H1 (cell line): ENCODE data around the gene YAF2. TPM values are rescaled to one million over a fixed set of nuclear protein-coding genes. Genes with fewer than 3 reads are reported as not detected.

Source experiments
- CTCF ChIA-PET: fragments of 300-600 bp; sonication (Branson Sonifier 250); formaldehyde crosslinking; loops from one replicate; lab custom pipeline; 2021; ENCODE audit not compliant: partially characterized antibody; lab: Charles Lee
- POLR2A ChIA-PET: fragments of 300-600 bp; sonication (Branson Sonifier 250); formaldehyde crosslinking; loops from one replicate; lab custom pipeline; 2021; ENCODE audit warnings: inconsistent platforms; ENCODE audit not compliant: partially characterized antibody; lab: Charles Lee
- DNase-seq, 2 experiments: peaks; one replicate each; pipeline versions ENCODE4 v3.0.0 to v3.0.0-alpha.2; 2010 to 2022; ENCODE audit warnings: low spot score in 2 of 2, low read depth in 1 of 2, mixed read lengths in 1 of 2
- FAIRE-seq: peaks from 2 replicates; lab custom pipeline; 2011; peaks lifted over from hg19 to GRCh38; lab: Jason Lieb, UNC
- H2AFZ ChIP-seq: 2 replicates; pipeline ENCODE4 v1.8.1; 2012; ENCODE audit warnings: low read length, inconsistent platforms
- H2AK5ac ChIP-seq: 2 replicates; pipeline ENCODE4 v1.6.1; 2013; ENCODE audit warnings: low read depth, low read length
- H2BK120ac ChIP-seq: replicated peaks from 2 replicates; pipeline ENCODE3; 2013; ENCODE audit warnings: low read depth, low read length, inconsistent platforms
- H2BK12ac ChIP-seq: 2 replicates; pipeline ENCODE4 v1.6.1; 2013; ENCODE audit warnings: low read depth, low read length
- H2BK15ac ChIP-seq: 2 replicates; pipeline ENCODE4 v1.6.1; 2013; ENCODE audit warnings: low read length
- H2BK20ac ChIP-seq: 2 replicates; pipeline ENCODE4 v1.6.1; 2013; ENCODE audit warnings: low read length
- H2BK5ac ChIP-seq: 2 replicates; pipeline ENCODE4 v1.6.1; 2013; ENCODE audit warnings: low read depth, low read length
- H3K14ac ChIP-seq: 2 replicates; pipeline ENCODE4 v1.6.1; 2013; ENCODE audit warnings: inconsistent platforms; ENCODE audit not compliant: insufficient read length
- H3K18ac ChIP-seq: 2 replicates; pipeline ENCODE4 v1.6.1; 2013; ENCODE audit warnings: low read length; ENCODE audit errors: extremely low read depth
- H3K23ac ChIP-seq: 2 replicates; pipeline ENCODE4 v1.6.1; 2013; ENCODE audit warnings: inconsistent platforms; ENCODE audit not compliant: insufficient read length
- H3K23me2 ChIP-seq: 2 replicates; pipeline ENCODE4 v1.6.1; 2013; ENCODE audit warnings: low read depth, low read length
- H3K27ac ChIP-seq: 2 replicates; pipeline ENCODE4 v1.6.1; 2011; ENCODE audit warnings: low read depth, low read length, inconsistent platforms
- H3K27me3 ChIP-seq, 4 experiments: replicated peaks in 1 of 4; 1 replicate in 1 of 4; 2 replicates in 3 of 4; pipeline versions ENCODE4 v1.6.1 to v1.8.1; 2011 to 2013; ENCODE audit warnings: low read length in 3 of 4, mild to moderate bottlenecking in 3 of 4, inconsistent platforms in 2 of 4, mixed read lengths in 2 of 4, moderate library complexity in 1 of 4; ENCODE audit not compliant: control insufficient read depth in 3 of 4, insufficient read depth in 3 of 4; ENCODE audit errors: extremely low read depth in 1 of 4
- H3K36me3 ChIP-seq, 4 experiments: 2 replicates each; pipeline versions ENCODE4 v1.6.1 to v1.8.1; 2011 to 2013; ENCODE audit warnings: mild to moderate bottlenecking in 4 of 4, low read length in 3 of 4, moderate library complexity in 2 of 4, control low read depth in 1 of 4, inconsistent platforms in 1 of 4; ENCODE audit not compliant: insufficient read depth in 4 of 4, control insufficient read depth in 2 of 4
- H3K4ac ChIP-seq: replicated peaks from 2 replicates; pipeline ENCODE3; 2013; ENCODE audit warnings: low read length, low read depth, mixed read lengths, inconsistent platforms; ENCODE audit not compliant: insufficient read length
- H3K4me1 ChIP-seq, 4 experiments: replicated peaks in 1 of 4; 1 replicate in 1 of 4; 2 replicates in 3 of 4; pipeline versions ENCODE4 v1.6.1 to v1.8.1; 2011 to 2013; ENCODE audit warnings: low read length in 3 of 4, inconsistent platforms in 2 of 4, mixed read lengths in 1 of 4; ENCODE audit not compliant: insufficient read depth in 4 of 4, control insufficient read depth in 3 of 4
- H3K4me2 ChIP-seq, 2 experiments: 2 replicates each; pipeline versions ENCODE4 v1.6.1 to v1.8.1; 2011 to 2013; ENCODE audit warnings: low read depth in 2 of 2, low read length in 2 of 2, control low read depth in 1 of 2, inconsistent platforms in 1 of 2, mild to moderate bottlenecking in 1 of 2; ENCODE audit not compliant: insufficient read depth in 1 of 2
- H3K4me3 ChIP-seq, 4 experiments: fragments of 200-600, 300-600 bp in 1 of 4; sonication (generic), shearing (Covaris generic), sonication (Bioruptor Twin) in 1 of 4; 2 replicates each; pipeline versions ENCODE4 v1.5.1 to v1.8.1; 2011 to 2016; ENCODE audit warnings: low read length in 4 of 4, low read depth in 3 of 4, control low read depth in 2 of 4, inconsistent platforms in 2 of 4, mild to moderate bottlenecking in 2 of 4, mixed read lengths in 1 of 4, moderate library complexity in 1 of 4; ENCODE audit not compliant: insufficient read depth in 2 of 4; ENCODE audit errors: extremely low read depth in 1 of 4
- H3K56ac ChIP-seq: replicated peaks from 2 replicates; pipeline ENCODE3; 2013; ENCODE audit warnings: low read depth, mild to moderate bottlenecking, mixed read lengths, low read length, inconsistent platforms; ENCODE audit not compliant: insufficient read length
- H3K79me1 ChIP-seq: 2 replicates; pipeline ENCODE4 v1.6.1; 2013; ENCODE audit warnings: low read depth, low read length, control low read depth
- H3K79me2 ChIP-seq, 2 experiments: 2 replicates each; pipeline versions ENCODE4 v1.6.1 to v1.8.1; 2012 to 2013; ENCODE audit warnings: low read length in 2 of 2, mild to moderate bottlenecking in 2 of 2, inconsistent platforms in 1 of 2; ENCODE audit not compliant: insufficient read depth in 2 of 2, control insufficient read depth in 1 of 2
- H3K9ac ChIP-seq, 4 experiments: replicated peaks in 1 of 4; 1 replicate in 1 of 4; 2 replicates in 3 of 4; pipeline versions ENCODE4 v1.6.1 to v1.8.1; 2011 to 2013; ENCODE audit warnings: low read depth in 3 of 4, low read length in 3 of 4, control low read depth in 2 of 4, mild to moderate bottlenecking in 2 of 4, moderate library complexity in 2 of 4, inconsistent platforms in 1 of 4; ENCODE audit errors: extremely low read depth in 1 of 4
- H3K9me3 ChIP-seq, 2 experiments: 2 replicates each; pipeline versions ENCODE4 v1.6.1 to v1.8.1; 2012 to 2013; ENCODE audit warnings: mild to moderate bottlenecking in 2 of 2, moderate library complexity in 2 of 2, control low read depth in 1 of 2, inconsistent platforms in 1 of 2, low read depth in 1 of 2, low read length in 1 of 2, mixed read lengths in 1 of 2; ENCODE audit not compliant: insufficient read depth in 2 of 2
- H4K20me1 ChIP-seq, 2 experiments: replicated peaks in 1 of 2; 2 replicates each; pipeline versions ENCODE3 to v1.8.1; 2011 to 2013; ENCODE audit warnings: inconsistent platforms in 2 of 2, low read length in 2 of 2, mild to moderate bottlenecking in 1 of 2; ENCODE audit not compliant: insufficient read depth in 2 of 2, control insufficient read depth in 1 of 2
- H4K5ac ChIP-seq: 2 replicates; pipeline ENCODE4 v1.6.1; 2013; ENCODE audit warnings: low read length, low read depth, mixed read lengths, inconsistent platforms; ENCODE audit not compliant: insufficient read length
- H4K8ac ChIP-seq: 2 replicates; pipeline ENCODE4 v1.8.0; 2013; ENCODE audit warnings: mild to moderate bottlenecking, moderate library complexity, low read length, inconsistent platforms; ENCODE audit not compliant: insufficient read depth; ENCODE audit errors: extremely low read depth
- H4K91ac ChIP-seq: replicated peaks from 2 replicates; pipeline ENCODE3; 2013; ENCODE audit warnings: low read length, mixed read lengths, inconsistent platforms; ENCODE audit not compliant: insufficient read length
- ZNF274 ChIP-seq: IDR thresholded peaks from 2 replicates; pipeline ENCODE4 v1.7.0; 2012; ENCODE audit warnings: low read length, borderline replicate concordance; ENCODE audit errors: extremely low read depth
- WGBS, 2 experiments: shearing (Covaris generic) in 1 of 2; methylation state at CpG; one replicate each; pipeline versions ENCODE4 v1.1.6 to v1.1.7; 2013 to 2015; ENCODE audit warnings: low lambda C conversion rate in 2 of 2, mixed read lengths in 2 of 2, inconsistent platforms in 1 of 2, low coverage in 1 of 2, missing lambda C conversion rate in 1 of 2; ENCODE audit not compliant: insufficient replicate concordance in 2 of 2, insufficient coverage in 1 of 2, insufficient read length in 1 of 2; ENCODE audit errors: extremely low coverage in 1 of 2, missing lambda C conversion rate in 1 of 2; 5-methylcytosine and 5-hydroxymethylcytosine counted together
- polyA plus RNA-seq, 7 experiments: library from polyadenylated mRNA; depleted of rRNA in 3 of 7; stranded (reverse) in 5 of 7; unstranded in 2 of 7; fragments of >200 nt in 5 of 7; fragments of 200-250 nt in 2 of 7; gene quantifications; 1 replicate in 5 of 7; 2 replicates in 1 of 7; 4 replicates in 1 of 7; pipeline versions ENCODE4 v1.2.1 to v1.2.3, GENCODE V29; 2011 to 2013; ENCODE audit warnings: missing spikeins in 2 of 7, mixed read lengths in 2 of 7
- total RNA-seq: library from RNA; stranded (reverse); fragmentation: NEBNext Ultra II Directional; extraction: Animal tissue kit (Norgen Biotek cat#: 25700); gene quantifications from 2 replicates; pipeline ENCODE4 v1.2.1, GENCODE V29; 2021

YAF2 gene
- total and polyA plus RNA-seq, 2 of the 8 experiments (the other 6 are each of a cell fraction or from before 2014, with no cell fraction given): 0.50 to 2.2 TPM

DNA sequence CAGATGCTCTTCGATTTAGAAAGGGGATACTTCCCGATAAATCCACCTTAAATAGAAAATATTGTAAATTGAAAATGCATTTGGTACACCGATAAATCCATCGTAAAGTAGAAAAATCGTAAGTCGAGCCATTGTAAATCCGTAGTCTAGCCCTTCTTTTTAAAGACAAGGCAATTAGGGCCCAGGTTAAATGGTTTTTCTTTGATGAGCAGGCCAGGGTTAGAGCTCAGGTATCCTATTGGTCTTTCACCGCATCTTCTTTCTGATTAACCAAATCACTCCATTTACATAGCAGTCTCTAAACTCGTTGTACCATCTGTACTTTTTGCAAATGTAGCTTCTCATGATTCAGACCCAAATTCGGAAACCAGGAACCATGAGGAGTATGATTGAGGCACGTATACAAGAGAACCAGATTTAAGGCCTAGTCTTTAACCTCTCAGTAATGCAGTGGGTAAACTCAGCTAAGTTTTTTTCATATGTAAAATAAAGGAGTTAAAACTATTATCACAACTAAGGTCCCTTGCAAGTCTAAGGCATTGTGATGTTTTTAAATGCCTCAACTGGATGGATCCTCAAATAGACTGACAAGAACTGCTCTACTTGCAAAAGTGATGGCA, 2.2 kb upstream of the YAF2 start:
- H2BK15ac ChIP-seq: no peak overlapping the region
- H3K79me1 ChIP-seq: no peaks in the 10 kb centered on the region
- no peak overlapping the region for H3K23ac ChIP-seq
- peak overlapping the region in 1 of 2 experiments; percentile 22; a peak in 2 of 4 replicates for H3K4me2 ChIP-seq
- no peaks in the 10 kb centered on the region; a peak in 1 of 4 replicates for H3K9me3 ChIP-seq
- H3K79me2 ChIP-seq: no peaks in the 10 kb centered on the region
- peaks cover 0 to 4% (median 2%) of the 10 kb centered on the region in 4 experiments; a peak in 2 of 7 replicates for H3K4me1 ChIP-seq
- no peak overlapping the region for H2BK120ac ChIP-seq
- H3K18ac ChIP-seq: no peak overlapping the region
- H3K27me3 ChIP-seq: peaks cover 51 to 90% (median 75%) of the 10 kb centered on the region in 4 experiments
- no peak overlapping the region for H3K4ac ChIP-seq
- H2AFZ ChIP-seq: no peak overlapping the region
- H2AK5ac ChIP-seq: no peak overlapping the region
- POLR2A ChIA-PET: interaction anchor here (2.0 kb wide), 1 partner anchor 95 kb away, joined by 6 read pairs; the partner anchor contains the start of gene GXYLT1
- H3K14ac ChIP-seq: no peak overlapping the region
- CTCF ChIA-PET: interaction anchor here (0.8 to 1.0 kb wide), 3 partner anchors 26 to 107 kb away, joined by 3 read pairs; no protein-coding TSS in a partner anchor
- H3K9ac ChIP-seq: no peak overlapping the region
- H4K91ac ChIP-seq: no peak overlapping the region
- no peak for DNase-seq
- H3K4me3 ChIP-seq: no peak overlapping the region
- H4K20me1 ChIP-seq: peaks cover 11 to 12% of the 10 kb centered on the region in 2 experiments
- H4K8ac ChIP-seq: no peak overlapping the region
- H2BK12ac ChIP-seq: no peak overlapping the region
- peak; percentile 68 for FAIRE-seq
- no peak overlapping the region for H3K27ac ChIP-seq
- H4K5ac ChIP-seq: no peak overlapping the region
- H3K56ac ChIP-seq: no peak overlapping the region
- H2BK20ac ChIP-seq: no peak overlapping the region
- H2BK5ac ChIP-seq: no peak overlapping the region
- H3K23me2 ChIP-seq: peaks cover 6% of the 10 kb centered on the region; the same call in 1 of the 2 replicates
- H3K36me3 ChIP-seq: no peaks in the 10 kb centered on the region; a peak in 1 of 8 replicates
- WGBS, 2 experiments: 19% methylated on average over 11 of the region's 11 CpGs; no CpG with 5 or more reads in 1 of the 2 experiments
- no peak for TF ChIP-seq ZNF274
